ENCODE measurements around the gene USPL1. TPM values are rescaled to one million over a fixed set of nuclear protein-coding genes. Genes with fewer than 3 reads are reported as not detected.

The USPL1 gene
- polyA plus RNA-seq: 60.1 and 67.1 TPM in 2 replicates
- polyA minus RNA-seq: 83.5 and 89.1 TPM in 2 replicates

- Histone ChIP-seq H3K9me2 (ENCODE audit: insufficient read depth, low read length) (no peaks in the 10 kb centered on the region), H3K27me3 (ENCODE audit: insufficient read depth, low read depth, low read length) (no peaks in the 10 kb centered on the region), H2AFZ (ENCODE audit: low read depth, low read length) (peak within 1 kb of the TSS; percentile 75), H3F3A (ENCODE audit: insufficient read depth, low read length, poor library complexity, severe bottlenecking) (no peaks in the 10 kb centered on the region), H3K27ac (ENCODE audit: low read length) (peak within 1 kb of the TSS; percentile 95), H4K20me1 (ENCODE audit: insufficient read depth) (no peaks in the 10 kb centered on the region), H3K36me3 (ENCODE audit: insufficient read depth, low read length) (no peaks in the 10 kb centered on the region), H3K9me3 (ENCODE audit: low read length) (no peaks in the 10 kb centered on the region), H3K79me2 (replicated peaks; ENCODE audit: insufficient read depth, low read length) (peaks cover 69% of the 10 kb centered on the region), H3K9ac (ENCODE audit: low read length) (peak within 1 kb of the TSS; percentile 86), H3K4me3 (ENCODE audit: low read length) (peak within 1 kb of the TSS; percentile 83), H3K4me2 (ENCODE audit: low read length) (peak within 1 kb of the TSS; percentile 90)
- TF ChIP-seq SMC3 (conservative IDR thresholded peaks at IDR 0.05; ENCODE audit: poor library complexity) (peak; percentile 63), TAF1 (IDR thresholded peaks at IDR 0.05; ENCODE audit: low read depth) (peak; percentile 94), POLR2AphosphoS5 (IDR thresholded peaks at IDR 0.05) (peak; percentile 86), EZH2 (IDR thresholded peaks at IDR 0.05; ENCODE audit: borderline replicate concordance, insufficient read depth, low read length, poor library complexity, severe bottlenecking) (no peak), EP300 (conservative IDR thresholded peaks at IDR 0.05; ENCODE audit: poor library complexity, severe bottlenecking) (peak; percentile 91), REST (IDR thresholded peaks at IDR 0.05; ENCODE audit: borderline replicate concordance) (peak; percentile 55), RAD21 (conservative IDR thresholded peaks at IDR 0.05) (peak; percentile 51), MXI1 (conservative IDR thresholded peaks at IDR 0.05; ENCODE audit: poor library complexity, severe bottlenecking) (peak; percentile 99)
- TF ChIP-seq, protein P1, sequence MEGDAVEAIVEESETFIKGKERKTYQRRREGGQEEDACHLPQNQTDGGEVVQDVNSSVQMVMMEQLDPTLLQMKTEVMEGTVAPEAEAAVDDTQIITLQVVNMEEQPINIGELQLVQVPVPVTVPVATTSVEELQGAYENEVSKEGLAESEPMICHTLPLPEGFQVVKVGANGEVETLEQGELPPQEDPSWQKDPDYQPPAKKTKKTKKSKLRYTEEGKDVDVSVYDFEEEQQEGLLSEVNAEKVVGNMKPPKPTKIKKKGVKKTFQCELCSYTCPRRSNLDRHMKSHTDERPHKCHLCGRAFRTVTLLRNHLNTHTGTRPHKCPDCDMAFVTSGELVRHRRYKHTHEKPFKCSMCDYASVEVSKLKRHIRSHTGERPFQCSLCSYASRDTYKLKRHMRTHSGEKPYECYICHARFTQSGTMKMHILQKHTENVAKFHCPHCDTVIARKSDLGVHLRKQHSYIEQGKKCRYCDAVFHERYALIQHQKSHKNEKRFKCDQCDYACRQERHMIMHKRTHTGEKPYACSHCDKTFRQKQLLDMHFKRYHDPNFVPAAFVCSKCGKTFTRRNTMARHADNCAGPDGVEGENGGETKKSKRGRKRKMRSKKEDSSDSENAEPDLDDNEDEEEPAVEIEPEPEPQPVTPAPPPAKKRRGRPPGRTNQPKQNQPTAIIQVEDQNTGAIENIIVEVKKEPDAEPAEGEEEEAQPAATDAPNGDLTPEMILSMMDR (IDR thresholded peaks at IDR 0.05; ENCODE audit: poor library complexity, severe bottlenecking): peak; percentile 70
These were observed at the start of gene USPL1 for GRCh38 chr13:30617315-30618185. TSS of gene USPL1 (plus strand) at chr13:30617920. CDS start at chr13:30621141, 3,221 bp downstream.

GRCh38 chr13:30569901-30570576 is 47.7 kb upstream of the USPL1 start:
- H3K9ac ChIP-seq (ENCODE audit: low read length): no peak overlapping the region
- no peaks in the 10 kb centered on the region for H3K9me3 ChIP-seq (ENCODE audit: low read length)
- H3F3A ChIP-seq (ENCODE audit: insufficient read depth, low read length, poor library complexity, severe bottlenecking): no peaks in the 10 kb centered on the region
- H3K4me2 ChIP-seq (ENCODE audit: low read length): no peak overlapping the region
- no peak overlapping the region for H2AFZ ChIP-seq (ENCODE audit: low read depth, low read length)
- H3K9me2 ChIP-seq (ENCODE audit: insufficient read depth, low read length): no peaks in the 10 kb centered on the region
- H4K20me1 ChIP-seq (ENCODE audit: insufficient read depth): no peaks in the 10 kb centered on the region
- TF ChIP-seq EP300 (conservative IDR thresholded peaks at IDR 0.05; ENCODE audit: poor library complexity, severe bottlenecking) (no peak), SMC3 (conservative IDR thresholded peaks at IDR 0.05; ENCODE audit: poor library complexity) (no peak), REST (IDR thresholded peaks at IDR 0.05; ENCODE audit: borderline replicate concordance) (no peak), EZH2 (IDR thresholded peaks at IDR 0.05; ENCODE audit: borderline replicate concordance, insufficient read depth, low read length, poor library complexity, severe bottlenecking) (no peak), POLR2AphosphoS5 (IDR thresholded peaks at IDR 0.05) (no peak)
- H3K4me3 ChIP-seq (ENCODE audit: low read length): no peak overlapping the region
- no peaks in the 10 kb centered on the region for H3K36me3 ChIP-seq (ENCODE audit: insufficient read depth, low read length)
- H3K79me2 ChIP-seq (replicated peaks; ENCODE audit: insufficient read depth, low read length): no peaks in the 10 kb centered on the region
- no peak overlapping the region for H3K27ac ChIP-seq (ENCODE audit: low read length)
- H3K27me3 ChIP-seq (ENCODE audit: insufficient read depth, low read depth, low read length): no peaks in the 10 kb centered on the region

All from neural cell (in vitro differentiated cells).